NB4 (cell line): ENCODE results near the gene FAM163A.
A peak's percentile ranks its signal among the peaks of the same experiment; 100 is the strongest.

Source experiments
- DNase-seq: peaks from one replicate; pipeline ENCODE4 v3.0.0; 2010; ENCODE audit warnings: low read depth
- H3K4me3 ChIP-seq: one replicate; pipeline ENCODE4 v1.5.1; 2011; ENCODE audit warnings: mild to moderate bottlenecking, low read depth, low read length, moderate library complexity
- MYC ChIP-seq: IDR thresholded peaks from 2 replicates; pipeline ENCODE4 v1.6.1; 2011; ENCODE audit warnings: low read depth, low read length
- POLR2A ChIP-seq: IDR thresholded peaks from 2 replicates; pipeline ENCODE4 v1.6.1; 2011; ENCODE audit warnings: mild to moderate bottlenecking; ENCODE audit not compliant: insufficient read length; ENCODE audit errors: extremely low read depth
- TF ChIP-seq, protein P1 (sequence below): IDR thresholded peaks from 2 replicates; pipeline ENCODE4 v1.6.1; 2011; ENCODE audit warnings: low read depth, low read length
- TF ChIP-seq, protein P2 (sequence below): IDR thresholded peaks from one replicate; pipeline ENCODE4 v1.5.1; 2012; ENCODE audit warnings: low read depth, low read length

FAM163A gene

DNA sequence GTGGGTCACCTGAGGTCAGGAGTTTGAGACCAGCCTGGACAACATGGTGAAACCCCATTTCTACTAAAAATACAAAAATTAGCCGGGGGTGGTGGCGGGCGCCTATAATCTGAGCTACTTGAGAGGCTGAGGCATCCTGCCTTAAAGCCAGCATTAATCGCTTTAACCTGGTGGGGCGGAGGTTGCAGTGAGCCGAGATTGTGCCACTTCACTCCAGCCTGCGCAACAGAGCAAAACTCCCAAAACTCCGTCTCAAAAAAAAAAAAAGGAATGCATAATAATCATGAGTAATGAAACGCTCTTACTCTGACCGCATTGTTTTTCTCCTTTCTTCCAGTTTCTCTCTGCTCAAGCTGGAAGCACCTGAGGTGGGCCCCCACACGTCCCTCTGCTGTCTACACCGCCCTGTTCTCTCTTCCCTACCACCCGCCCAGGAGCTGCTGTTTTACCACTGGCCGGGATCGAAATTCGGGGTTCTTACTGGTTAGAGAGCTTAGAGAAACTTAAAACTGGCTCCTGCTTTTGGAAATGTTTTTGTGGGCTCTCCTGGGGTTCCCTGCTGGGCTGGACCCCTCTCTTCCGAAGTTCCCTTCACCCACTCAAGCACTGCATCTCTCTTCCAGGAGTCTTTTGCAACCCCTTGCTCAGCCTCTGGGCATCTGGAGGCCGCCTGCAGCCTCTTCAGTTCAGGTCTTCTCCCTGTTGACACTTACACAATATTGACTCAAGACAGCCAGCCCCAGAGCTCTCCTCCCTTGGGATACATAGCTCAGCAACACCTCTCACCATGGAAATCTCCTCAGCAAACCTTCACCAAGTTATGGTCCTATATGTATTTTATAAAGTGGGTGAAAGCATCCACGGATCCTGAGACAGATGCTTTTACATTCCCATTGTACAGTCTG is 62.5 kb downstream of the FAM163A start:
- TF ChIP-seq, protein P1, sequence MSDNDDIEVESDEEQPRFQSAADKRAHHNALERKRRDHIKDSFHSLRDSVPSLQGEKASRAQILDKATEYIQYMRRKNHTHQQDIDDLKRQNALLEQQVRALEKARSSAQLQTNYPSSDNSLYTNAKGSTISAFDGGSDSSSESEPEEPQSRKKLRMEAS = no peak
- TF ChIP-seq, protein P2, sequence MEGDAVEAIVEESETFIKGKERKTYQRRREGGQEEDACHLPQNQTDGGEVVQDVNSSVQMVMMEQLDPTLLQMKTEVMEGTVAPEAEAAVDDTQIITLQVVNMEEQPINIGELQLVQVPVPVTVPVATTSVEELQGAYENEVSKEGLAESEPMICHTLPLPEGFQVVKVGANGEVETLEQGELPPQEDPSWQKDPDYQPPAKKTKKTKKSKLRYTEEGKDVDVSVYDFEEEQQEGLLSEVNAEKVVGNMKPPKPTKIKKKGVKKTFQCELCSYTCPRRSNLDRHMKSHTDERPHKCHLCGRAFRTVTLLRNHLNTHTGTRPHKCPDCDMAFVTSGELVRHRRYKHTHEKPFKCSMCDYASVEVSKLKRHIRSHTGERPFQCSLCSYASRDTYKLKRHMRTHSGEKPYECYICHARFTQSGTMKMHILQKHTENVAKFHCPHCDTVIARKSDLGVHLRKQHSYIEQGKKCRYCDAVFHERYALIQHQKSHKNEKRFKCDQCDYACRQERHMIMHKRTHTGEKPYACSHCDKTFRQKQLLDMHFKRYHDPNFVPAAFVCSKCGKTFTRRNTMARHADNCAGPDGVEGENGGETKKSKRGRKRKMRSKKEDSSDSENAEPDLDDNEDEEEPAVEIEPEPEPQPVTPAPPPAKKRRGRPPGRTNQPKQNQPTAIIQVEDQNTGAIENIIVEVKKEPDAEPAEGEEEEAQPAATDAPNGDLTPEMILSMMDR = no peak
- TF ChIP-seq MYC (no peak), POLR2A (no peak)
- peak; percentile 49 for DNase-seq

DNA sequence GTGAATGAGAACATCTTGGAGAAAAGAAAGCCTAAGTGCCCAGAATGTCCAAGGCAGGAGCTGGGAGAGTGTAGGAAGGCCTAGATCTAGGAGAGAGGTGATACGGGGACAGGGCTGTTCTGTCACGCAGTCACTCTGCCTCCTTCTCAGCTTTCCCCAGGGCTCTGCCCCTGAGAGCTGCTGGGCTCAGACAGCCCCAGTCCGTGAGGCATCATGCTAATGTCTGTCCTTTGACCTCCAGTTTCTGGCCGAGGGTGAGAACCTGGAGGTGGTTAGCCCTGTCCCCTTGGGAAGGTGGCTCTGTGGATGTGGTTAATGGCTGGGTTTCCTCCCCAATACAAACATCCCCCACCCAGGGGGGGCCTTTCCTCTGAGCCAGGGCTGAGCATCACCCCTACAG is 63.2 kb downstream of the FAM163A start:
- DNase-seq = peak; percentile 50
- TF ChIP-seq MYC (no peak), POLR2A (no peak)
- TF ChIP-seq, protein P1 = no peak
- TF ChIP-seq, protein P2 = no peak
- no peak overlapping the region for H3K4me3 ChIP-seq

More for the DNA sequence above, 62.5 kb downstream of the FAM163A start:
- no peak overlapping the region for H3K4me3 ChIP-seq

DNA sequence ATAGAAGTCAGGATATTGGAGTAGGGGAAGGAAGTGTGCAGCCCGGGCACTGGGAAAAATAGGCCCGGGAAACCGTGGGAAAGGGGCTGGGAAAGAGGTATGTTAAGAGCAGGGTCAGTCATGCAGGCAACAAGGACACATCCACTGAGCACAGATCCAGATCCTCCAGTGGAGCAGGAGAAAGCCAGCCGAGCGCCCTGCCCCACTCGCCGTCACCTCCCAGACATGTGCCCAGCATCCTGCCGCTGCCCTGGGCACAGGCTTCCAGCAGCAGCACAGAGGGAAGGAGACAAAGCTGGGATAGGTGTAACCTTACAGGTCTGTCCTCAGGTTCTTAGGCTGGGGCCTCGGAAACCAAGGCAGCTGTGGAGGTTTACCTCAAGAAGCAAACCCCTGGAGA is 64.2 kb downstream of the FAM163A start:
- no peak for DNase-seq
- TF ChIP-seq POLR2A = no peak
- TF ChIP-seq MYC = no peak
- TF ChIP-seq, protein P1 = no peak
- TF ChIP-seq, protein P2 = no peak
- H3K4me3 ChIP-seq = no peak overlapping the region

DNA sequence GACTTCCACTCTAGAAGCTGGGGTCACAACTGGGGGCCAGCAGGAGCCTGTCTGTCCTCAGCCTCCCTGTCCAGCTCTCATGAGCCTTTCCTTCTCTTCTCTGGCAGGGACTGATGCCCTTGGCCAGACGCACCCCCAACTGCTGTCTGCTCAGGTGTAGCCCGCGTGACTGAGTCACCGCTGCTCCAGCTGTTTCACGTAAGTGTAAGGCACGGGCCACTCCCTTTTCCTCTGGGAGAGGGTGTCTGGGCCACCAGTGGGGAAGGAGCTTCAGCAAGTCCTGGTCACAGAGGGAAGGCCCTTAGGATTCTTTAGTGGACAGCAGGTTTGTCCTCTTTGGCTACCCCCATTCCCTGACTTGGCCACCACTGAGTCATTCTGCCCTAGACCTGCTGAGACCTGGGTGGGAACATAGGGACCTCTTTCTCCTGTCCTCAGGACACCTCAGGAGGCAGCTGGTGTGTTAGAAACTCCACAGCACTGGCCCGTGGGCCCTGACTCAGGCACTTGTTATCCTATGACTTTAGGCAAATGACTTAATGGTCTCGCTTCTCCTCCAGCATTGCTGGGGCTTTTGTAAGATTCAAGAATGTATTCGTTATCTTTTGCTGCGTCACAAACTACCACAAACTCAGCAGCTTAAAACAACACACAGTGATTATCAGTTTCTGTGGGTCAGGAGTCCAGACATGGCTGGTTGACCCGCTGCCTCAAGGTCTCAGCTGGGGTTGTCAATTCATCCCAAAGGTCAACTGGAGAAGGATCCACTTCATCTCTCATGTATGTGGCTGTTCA is 64.8 kb downstream of the FAM163A start:
- no peak overlapping the region for H3K4me3 ChIP-seq
- TF ChIP-seq, protein P1 = no peak
- TF ChIP-seq POLR2A (no peak), MYC (no peak)
- DNase-seq = no peak

DNA sequence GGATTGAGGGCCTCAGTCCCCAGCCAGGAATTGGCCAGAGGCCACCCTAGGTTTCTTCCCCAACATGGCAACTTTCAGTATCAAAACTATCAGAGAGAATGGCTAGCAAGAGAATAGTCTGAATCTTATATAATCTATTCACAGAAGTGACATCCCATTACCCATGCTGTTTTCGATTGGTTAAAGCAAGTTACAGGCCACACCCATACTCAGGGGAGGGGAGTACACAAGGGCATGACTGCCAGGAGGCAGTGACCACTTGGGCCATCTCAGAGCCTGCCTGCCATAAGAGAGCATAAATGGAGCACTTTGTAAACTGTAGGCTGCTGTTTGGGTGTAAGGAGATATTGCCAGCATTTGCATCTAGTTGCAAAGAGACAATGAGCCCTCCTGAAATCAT is 65.4 kb downstream of the FAM163A start:
- no peak overlapping the region for H3K4me3 ChIP-seq
- no peak for TF ChIP-seq MYC
- TF ChIP-seq, protein P1 = no peak
- no peak for TF ChIP-seq POLR2A
- TF ChIP-seq, protein P2 = no peak
- no peak for DNase-seq
